ENCODE results near the gene ATF6. TPM values are rescaled to one million over a fixed set of nuclear protein-coding genes. Genes with fewer than 3 reads are reported as not detected.

Gene ATF6
- total RNA-seq, 3 donors from 2014 or later: 21.7 to 24.9 (median 24.5) TPM

- no peak overlapping the region for H3K4me3 ChIP-seq
- no peak for TF ChIP-seq CTCF (IDR thresholded peaks at IDR 0.05)
- no peaks in the 10 kb centered on the region for H3K4me1 ChIP-seq (ENCODE audit: low read depth)
- no peaks in the 10 kb centered on the region for H3K9me3 ChIP-seq
- ATAC-seq (no peak), DNase-seq (no peak)
- intact Hi-C loops (cut with DNase I, micrococcal nuclease): loop anchor here in 1 of 2 donors (10.0 kb wide), 1 partner anchor 171 kb away; no protein-coding TSS in a partner anchor
- no peaks in the 10 kb centered on the region for H3K36me3 ChIP-seq (ENCODE audit: low read depth)
Observed at GRCh38 chr1:161863549-161863948, 97.4 kb downstream of the ATF6 start.

GRCh38 chr1:161864577-161864976, 98.5 kb downstream of the ATF6 start:
- ATAC-seq: no peak
- no peak for TF ChIP-seq CTCF (IDR thresholded peaks at IDR 0.05)
- Histone ChIP-seq H3K9me3 (no peaks in the 10 kb centered on the region), H3K4me3 (no peak overlapping the region), H3K36me3 (ENCODE audit: low read depth) (no peaks in the 10 kb centered on the region), H3K4me1 (ENCODE audit: low read depth) (no peaks in the 10 kb centered on the region)
- intact Hi-C loops (cut with DNase I, micrococcal nuclease): loop anchor here in 1 of 2 donors (10.0 kb wide), 1 partner anchor 170 kb away; no protein-coding TSS in a partner anchor
- DNase-seq: peak in 1 of 3 donors; percentile 4

- DNase-seq: no peak
- Histone ChIP-seq H3K4me3 (no peak overlapping the region), H3K9me3 (no peaks in the 10 kb centered on the region), H3K4me1 (ENCODE audit: low read depth) (no peaks in the 10 kb centered on the region), H3K36me3 (ENCODE audit: low read depth) (no peaks in the 10 kb centered on the region)
- TF ChIP-seq CTCF (IDR thresholded peaks at IDR 0.05): no peak
- intact Hi-C loops (cut with DNase I, micrococcal nuclease): loop anchor here in 1 of 2 donors (10.0 kb wide), 1 partner anchor 169 kb away; no protein-coding TSS in a partner anchor
- ATAC-seq: no peak
Observed at GRCh38 chr1:161866241-161866640, 100.1 kb downstream of the ATF6 start.

DNA sequence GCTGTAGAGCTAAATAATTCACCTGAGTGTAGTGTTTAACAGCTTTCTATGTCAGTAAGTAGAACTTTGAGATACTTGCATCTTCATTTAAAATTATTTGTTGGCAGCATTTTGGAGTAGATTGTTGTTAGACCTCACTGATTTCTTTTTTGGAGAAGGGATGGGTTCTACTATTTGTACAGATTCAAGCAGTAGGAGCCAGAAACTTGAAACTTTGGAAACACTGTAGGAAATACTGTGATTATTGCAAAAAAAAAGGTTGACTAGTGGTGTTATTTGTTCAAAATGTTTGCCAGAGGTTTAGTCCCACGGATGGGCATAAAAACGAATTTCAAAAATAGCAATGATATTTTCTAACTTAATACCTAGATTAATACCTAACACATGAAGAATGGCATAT, 102.7 kb downstream of the ATF6 start:
- Histone ChIP-seq H3K4me3 (no peak overlapping the region), H3K4me1 (ENCODE audit: low read depth) (no peaks in the 10 kb centered on the region), H3K36me3 (ENCODE audit: low read depth) (no peaks in the 10 kb centered on the region), H3K9me3 (no peaks in the 10 kb centered on the region)
- ATAC-seq (no peak), DNase-seq (no peak)
- TF ChIP-seq CTCF (IDR thresholded peaks at IDR 0.05): no peak
- intact Hi-C loops (cut with DNase I, micrococcal nuclease): loop anchor here in 1 of 2 donors (10.0 kb wide), 1 partner anchor 166 kb away; no protein-coding TSS in a partner anchor

GRCh38 chr1:161869291-161869690, 103.2 kb downstream of the ATF6 start:
- no peak for TF ChIP-seq CTCF (IDR thresholded peaks at IDR 0.05)
- Histone ChIP-seq H3K36me3 (ENCODE audit: low read depth) (no peaks in the 10 kb centered on the region), H3K9me3 (no peaks in the 10 kb centered on the region), H3K4me1 (ENCODE audit: low read depth) (no peaks in the 10 kb centered on the region), H3K4me3 (no peak overlapping the region)
- DNase-seq (no peak), ATAC-seq (no peak)
- intact Hi-C loops (cut with DNase I, micrococcal nuclease): loop anchor here in 1 of 2 donors (10.0 kb wide), 1 partner anchor 166 kb away; no protein-coding TSS in a partner anchor

DNA sequence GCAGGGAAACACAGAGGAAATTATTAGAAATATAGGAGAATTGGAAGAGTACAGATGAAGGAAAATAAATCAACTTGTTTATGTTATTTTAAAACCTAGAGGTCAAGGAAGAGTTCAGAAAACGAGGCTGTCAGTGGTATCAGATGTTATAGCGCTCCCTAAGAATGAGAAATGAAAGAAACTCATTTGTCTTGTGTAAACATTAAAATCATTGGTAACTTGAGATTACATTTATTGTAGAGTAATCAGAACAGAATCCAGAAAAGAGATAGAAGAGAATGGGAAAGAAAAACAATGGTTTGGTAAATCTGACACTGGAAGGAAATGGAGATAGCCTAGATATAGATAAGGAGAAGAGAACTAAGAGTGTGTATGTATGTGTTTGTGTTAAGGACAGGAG, 106.4 kb downstream of the ATF6 start:
- Histone ChIP-seq H3K4me3 (no peak overlapping the region), H3K9me3 (no peaks in the 10 kb centered on the region), H3K4me1 (ENCODE audit: low read depth) (no peaks in the 10 kb centered on the region), H3K36me3 (ENCODE audit: low read depth) (no peaks in the 10 kb centered on the region)
- intact Hi-C loops (cut with DNase I, micrococcal nuclease): no loop called here
- DNase-seq (no peak), ATAC-seq (no peak)
- TF ChIP-seq CTCF (IDR thresholded peaks at IDR 0.05): no peak

Measured in mucosa of descending colon (tissue), 3 donors.